Ovary (tissue), 3 donors: ENCODE data around the gene IRF2BPL.

Source experiments
- EP300 ChIP-seq: sonication (generic); formaldehyde crosslinking; IDR thresholded peaks from one replicate; pipeline ENCODE4 v1.6.1; 2017; ENCODE audit warnings: antibody characterized with exemption
- POLR2A ChIP-seq: fragments of 450-650 bp; IDR thresholded peaks from one replicate; pipeline ENCODE4 v1.6.1; 2017; ENCODE audit warnings: antibody characterized with exemption, mild to moderate bottlenecking, moderate library complexity
- TF ChIP-seq, protein P1 (sequence below), 3 donors: fragments of 450-650 bp in 2 of 3; fragments of 200-600 bp in 1 of 3; IDR thresholded peaks; one replicate each; pipeline versions ENCODE4 v1.5.1 to v1.8.0; 2016 to 2022; ENCODE audit warnings: antibody characterized with exemption in 3 of 3, mild to moderate bottlenecking in 1 of 3
- donor health status: DM: no; HTN: no; CAD: no.

DNA sequence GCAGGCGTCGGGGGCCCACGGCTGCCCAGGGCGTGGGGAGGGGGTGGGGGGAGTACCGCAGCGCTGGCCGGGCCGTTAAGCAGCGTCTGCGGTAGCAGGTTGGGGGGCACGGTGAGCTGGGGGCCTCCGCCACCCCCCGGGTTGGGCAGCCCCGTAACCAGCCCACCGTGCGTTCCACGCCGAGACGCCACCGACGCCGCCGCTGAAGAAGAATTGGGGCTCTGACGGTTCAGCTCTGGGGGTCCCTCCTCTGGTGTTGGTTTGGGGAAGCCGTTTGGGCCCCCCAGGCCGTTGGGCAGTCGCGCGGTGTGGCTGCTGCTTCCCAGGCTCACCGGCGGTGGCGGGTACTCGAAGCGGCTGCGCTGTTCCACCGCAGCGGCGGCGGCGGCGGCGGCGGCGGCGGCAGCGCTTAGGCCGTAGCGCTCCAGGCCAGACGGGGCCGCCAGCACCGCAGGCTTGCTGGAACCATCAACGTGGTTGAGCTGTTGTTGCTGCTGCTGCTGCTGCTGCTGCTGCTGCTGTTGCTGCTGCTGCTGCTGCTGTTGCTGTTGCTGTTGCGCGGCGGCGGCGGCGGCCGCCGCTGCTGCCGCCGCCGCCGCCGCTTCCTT is 1.5 kb downstream of the IRF2BPL start:
- TF ChIP-seq, protein P1, sequence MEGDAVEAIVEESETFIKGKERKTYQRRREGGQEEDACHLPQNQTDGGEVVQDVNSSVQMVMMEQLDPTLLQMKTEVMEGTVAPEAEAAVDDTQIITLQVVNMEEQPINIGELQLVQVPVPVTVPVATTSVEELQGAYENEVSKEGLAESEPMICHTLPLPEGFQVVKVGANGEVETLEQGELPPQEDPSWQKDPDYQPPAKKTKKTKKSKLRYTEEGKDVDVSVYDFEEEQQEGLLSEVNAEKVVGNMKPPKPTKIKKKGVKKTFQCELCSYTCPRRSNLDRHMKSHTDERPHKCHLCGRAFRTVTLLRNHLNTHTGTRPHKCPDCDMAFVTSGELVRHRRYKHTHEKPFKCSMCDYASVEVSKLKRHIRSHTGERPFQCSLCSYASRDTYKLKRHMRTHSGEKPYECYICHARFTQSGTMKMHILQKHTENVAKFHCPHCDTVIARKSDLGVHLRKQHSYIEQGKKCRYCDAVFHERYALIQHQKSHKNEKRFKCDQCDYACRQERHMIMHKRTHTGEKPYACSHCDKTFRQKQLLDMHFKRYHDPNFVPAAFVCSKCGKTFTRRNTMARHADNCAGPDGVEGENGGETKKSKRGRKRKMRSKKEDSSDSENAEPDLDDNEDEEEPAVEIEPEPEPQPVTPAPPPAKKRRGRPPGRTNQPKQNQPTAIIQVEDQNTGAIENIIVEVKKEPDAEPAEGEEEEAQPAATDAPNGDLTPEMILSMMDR (IDR thresholded peaks at IDR 0.05), result no peak
- TF ChIP-seq EP300 (no peak), POLR2A (no peak)
